GM23338 (cell line): ENCODE data around the gene TRIB2. TPM values are rescaled to one million over a fixed set of nuclear protein-coding genes. Genes with fewer than 3 reads are reported as not detected.

Experiments
- ATAC-seq: fragments of 200-7000 bp; cut with Tn5 transposase; 3 replicates; pipeline ENCODE4 v1.9.1; 2020
- DNase-seq: peaks from one replicate; pipeline ENCODE4 v3.0.0-alpha.2; 2015; ENCODE audit warnings: low spot score
- H2AFZ ChIP-seq: fragments of 200-600 bp; sonication (generic); 2 replicates; pipeline ENCODE4 v1.8.0; 2016; ENCODE audit warnings: antibody characterized with exemption, mild to moderate bottlenecking, moderate library complexity
- H3F3A ChIP-seq: fragments of 200-600 bp; sonication (generic); replicated peaks from 2 replicates; pipeline ENCODE4 v1.8.0; 2017; ENCODE audit warnings: antibody characterized with exemption, mixed run types, low read depth
- H3K27ac ChIP-seq: fragments of 200-600 bp; sonication (generic); 2 replicates; pipeline ENCODE4 v1.6.1; 2016; ENCODE audit warnings: low read depth
- H3K27me3 ChIP-seq: fragments of 200-600 bp; sonication (generic); 2 replicates; pipeline ENCODE4 v1.8.0; 2016; ENCODE audit warnings: mild to moderate bottlenecking, mixed run types, moderate library complexity; ENCODE audit not compliant: insufficient read depth
- H3K36me3 ChIP-seq: fragments of 200-600 bp; sonication (generic); 2 replicates; pipeline ENCODE4 v1.8.0; 2016; ENCODE audit warnings: mild to moderate bottlenecking; ENCODE audit not compliant: insufficient read depth
- H3K4me1 ChIP-seq: fragments of 200-600 bp; sonication (generic); 2 replicates; pipeline ENCODE4 v1.8.0; 2016; ENCODE audit warnings: mild to moderate bottlenecking, moderate library complexity; ENCODE audit not compliant: insufficient read depth
- H3K4me2 ChIP-seq: fragments of 200-600 bp; sonication (generic); 2 replicates; pipeline ENCODE4 v1.7.1; 2017; ENCODE audit warnings: mixed run types
- H3K4me3 ChIP-seq: fragments of 200-600 bp; sonication (generic); 2 replicates; pipeline ENCODE4 v1.6.1; 2016; ENCODE audit warnings: mixed run types
- H3K79me2 ChIP-seq: fragments of 200-600 bp; sonication (generic); replicated peaks from 2 replicates; pipeline ENCODE4 v1.8.0; 2017; ENCODE audit warnings: mild to moderate bottlenecking; ENCODE audit not compliant: insufficient read depth
- H3K9me2 ChIP-seq: fragments of 200-600 bp; sonication (generic); 2 replicates; pipeline ENCODE4 v1.8.0; 2017; ENCODE audit not compliant: insufficient read depth
- H4K20me1 ChIP-seq: fragments of 200-600 bp; sonication (generic); replicated peaks from 2 replicates; pipeline ENCODE4 v1.8.0; 2017; ENCODE audit warnings: mild to moderate bottlenecking; ENCODE audit not compliant: insufficient read depth
- H3K27ac Mint-ChIP-seq: 2 replicates; pipeline ENCODE4 v1.8.0; 2020; ENCODE audit warnings: inconsistent platforms, mild to moderate bottlenecking, moderate library complexity, mixed read lengths
- H3K27me3 Mint-ChIP-seq: 3 replicates; pipeline ENCODE4 v1.8.0; 2022; ENCODE audit warnings: low read depth, mild to moderate bottlenecking, moderate library complexity, mixed read lengths, inconsistent platforms; ENCODE audit not compliant: insufficient read depth, poor library complexity
- H3K36me3 Mint-ChIP-seq: 3 replicates; pipeline ENCODE4 v1.8.0; 2021; ENCODE audit warnings: low read depth, mild to moderate bottlenecking, inconsistent platforms, moderate library complexity, mixed read lengths
- H3K4me1 Mint-ChIP-seq: 3 replicates; pipeline ENCODE4 v1.8.0; 2020; ENCODE audit warnings: mild to moderate bottlenecking, inconsistent platforms, mixed read lengths
- H3K4me3 Mint-ChIP-seq: 3 replicates; pipeline ENCODE4 v1.8.0; 2021; ENCODE audit warnings: moderate library complexity, mild to moderate bottlenecking, inconsistent platforms, mixed read lengths
- H3K9me3 Mint-ChIP-seq: 3 replicates; pipeline ENCODE4 v1.8.0; 2020; ENCODE audit warnings: moderate library complexity, mild to moderate bottlenecking, inconsistent platforms, mixed read lengths
- EZH2 ChIP-seq: fragments of 200-600 bp; sonication (generic); IDR thresholded peaks from one replicate; pipeline ENCODE4 v1.8.0; 2017; ENCODE audit warnings: antibody characterized with exemption, mild to moderate bottlenecking, low read depth; ENCODE audit not compliant: unreplicated experiment
- EZH2phosphoT487 ChIP-seq: fragments of 200-600 bp; sonication (generic); IDR thresholded peaks from one replicate; pipeline ENCODE4 v1.8.1; 2018; ENCODE audit warnings: antibody characterized with exemption; ENCODE audit not compliant: unreplicated experiment
- NANOG ChIP-seq: IDR thresholded peaks from 2 replicates; pipeline ENCODE4 v1.6.1; 2016; ENCODE audit warnings: antibody characterized with exemption, borderline replicate concordance
- ZNF114 ChIP-seq: fragments of 250-450 bp; sonication (Bioruptor Pico); IDR thresholded peaks from 2 replicates; pipeline ENCODE4 v1.5.0; 2020; ENCODE audit warnings: mild to moderate bottlenecking, moderate library complexity
- ZNF331 ChIP-seq: fragments of 250-450 bp; sonication (Bioruptor Pico); IDR thresholded peaks from 2 replicates; pipeline ENCODE4 v1.5.0; 2020; ENCODE audit warnings: low read depth, mild to moderate bottlenecking, moderate library complexity
- polyA plus RNA-seq: library from polyadenylated mRNA; unstranded; fragments of >200 nt; fragmentation: Nextera tagmentation; extraction: Ambion mirVana; gene quantifications from 2 replicates; pipeline ENCODE4 v1.2.1, GENCODE V29; 2016
- total RNA-seq: library from RNA; depleted of rRNA; stranded (reverse); fragments of >200 nt; shearing (Covaris generic); gene quantifications from 2 replicates; pipeline ENCODE4 v1.2.3, GENCODE V29; 2014
- TF ChIP-seq, protein P1 (sequence below): fragments of 250-450 bp; sonication (Bioruptor Pico); IDR thresholded peaks from 2 replicates; pipeline ENCODE4 v1.5.0; 2020; ENCODE audit warnings: mild to moderate bottlenecking, moderate library complexity
- TF ChIP-seq, protein P2 (sequence below): IDR thresholded peaks from 2 replicates; pipeline ENCODE4 v1.6.1; 2016; ENCODE audit warnings: antibody characterized with exemption

The TRIB2 gene
- total and polyA plus RNA-seq, 2 experiments from 2014 or later, result 40.3 to 109 TPM

DNA sequence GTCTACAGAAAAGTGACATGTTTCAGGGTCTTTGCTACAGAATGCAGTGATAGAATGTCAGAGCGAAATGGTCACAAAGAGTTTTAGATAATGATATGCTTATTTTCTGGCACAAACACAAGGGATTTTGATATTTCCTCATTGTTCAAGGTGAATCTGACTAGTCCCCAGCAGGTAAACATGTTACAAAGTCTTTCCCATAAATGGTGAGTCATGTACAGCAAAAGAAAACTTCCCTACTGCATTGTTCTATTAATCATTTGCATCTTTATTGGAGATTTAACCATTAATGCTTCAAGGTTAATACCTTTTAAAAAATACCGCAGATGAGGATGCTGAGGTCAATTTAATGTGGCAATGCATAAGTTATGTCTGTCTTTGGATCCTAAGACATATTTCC lies 19.1 kb upstream of the TRIB2 start (continued):
- TF ChIP-seq, protein P1, sequence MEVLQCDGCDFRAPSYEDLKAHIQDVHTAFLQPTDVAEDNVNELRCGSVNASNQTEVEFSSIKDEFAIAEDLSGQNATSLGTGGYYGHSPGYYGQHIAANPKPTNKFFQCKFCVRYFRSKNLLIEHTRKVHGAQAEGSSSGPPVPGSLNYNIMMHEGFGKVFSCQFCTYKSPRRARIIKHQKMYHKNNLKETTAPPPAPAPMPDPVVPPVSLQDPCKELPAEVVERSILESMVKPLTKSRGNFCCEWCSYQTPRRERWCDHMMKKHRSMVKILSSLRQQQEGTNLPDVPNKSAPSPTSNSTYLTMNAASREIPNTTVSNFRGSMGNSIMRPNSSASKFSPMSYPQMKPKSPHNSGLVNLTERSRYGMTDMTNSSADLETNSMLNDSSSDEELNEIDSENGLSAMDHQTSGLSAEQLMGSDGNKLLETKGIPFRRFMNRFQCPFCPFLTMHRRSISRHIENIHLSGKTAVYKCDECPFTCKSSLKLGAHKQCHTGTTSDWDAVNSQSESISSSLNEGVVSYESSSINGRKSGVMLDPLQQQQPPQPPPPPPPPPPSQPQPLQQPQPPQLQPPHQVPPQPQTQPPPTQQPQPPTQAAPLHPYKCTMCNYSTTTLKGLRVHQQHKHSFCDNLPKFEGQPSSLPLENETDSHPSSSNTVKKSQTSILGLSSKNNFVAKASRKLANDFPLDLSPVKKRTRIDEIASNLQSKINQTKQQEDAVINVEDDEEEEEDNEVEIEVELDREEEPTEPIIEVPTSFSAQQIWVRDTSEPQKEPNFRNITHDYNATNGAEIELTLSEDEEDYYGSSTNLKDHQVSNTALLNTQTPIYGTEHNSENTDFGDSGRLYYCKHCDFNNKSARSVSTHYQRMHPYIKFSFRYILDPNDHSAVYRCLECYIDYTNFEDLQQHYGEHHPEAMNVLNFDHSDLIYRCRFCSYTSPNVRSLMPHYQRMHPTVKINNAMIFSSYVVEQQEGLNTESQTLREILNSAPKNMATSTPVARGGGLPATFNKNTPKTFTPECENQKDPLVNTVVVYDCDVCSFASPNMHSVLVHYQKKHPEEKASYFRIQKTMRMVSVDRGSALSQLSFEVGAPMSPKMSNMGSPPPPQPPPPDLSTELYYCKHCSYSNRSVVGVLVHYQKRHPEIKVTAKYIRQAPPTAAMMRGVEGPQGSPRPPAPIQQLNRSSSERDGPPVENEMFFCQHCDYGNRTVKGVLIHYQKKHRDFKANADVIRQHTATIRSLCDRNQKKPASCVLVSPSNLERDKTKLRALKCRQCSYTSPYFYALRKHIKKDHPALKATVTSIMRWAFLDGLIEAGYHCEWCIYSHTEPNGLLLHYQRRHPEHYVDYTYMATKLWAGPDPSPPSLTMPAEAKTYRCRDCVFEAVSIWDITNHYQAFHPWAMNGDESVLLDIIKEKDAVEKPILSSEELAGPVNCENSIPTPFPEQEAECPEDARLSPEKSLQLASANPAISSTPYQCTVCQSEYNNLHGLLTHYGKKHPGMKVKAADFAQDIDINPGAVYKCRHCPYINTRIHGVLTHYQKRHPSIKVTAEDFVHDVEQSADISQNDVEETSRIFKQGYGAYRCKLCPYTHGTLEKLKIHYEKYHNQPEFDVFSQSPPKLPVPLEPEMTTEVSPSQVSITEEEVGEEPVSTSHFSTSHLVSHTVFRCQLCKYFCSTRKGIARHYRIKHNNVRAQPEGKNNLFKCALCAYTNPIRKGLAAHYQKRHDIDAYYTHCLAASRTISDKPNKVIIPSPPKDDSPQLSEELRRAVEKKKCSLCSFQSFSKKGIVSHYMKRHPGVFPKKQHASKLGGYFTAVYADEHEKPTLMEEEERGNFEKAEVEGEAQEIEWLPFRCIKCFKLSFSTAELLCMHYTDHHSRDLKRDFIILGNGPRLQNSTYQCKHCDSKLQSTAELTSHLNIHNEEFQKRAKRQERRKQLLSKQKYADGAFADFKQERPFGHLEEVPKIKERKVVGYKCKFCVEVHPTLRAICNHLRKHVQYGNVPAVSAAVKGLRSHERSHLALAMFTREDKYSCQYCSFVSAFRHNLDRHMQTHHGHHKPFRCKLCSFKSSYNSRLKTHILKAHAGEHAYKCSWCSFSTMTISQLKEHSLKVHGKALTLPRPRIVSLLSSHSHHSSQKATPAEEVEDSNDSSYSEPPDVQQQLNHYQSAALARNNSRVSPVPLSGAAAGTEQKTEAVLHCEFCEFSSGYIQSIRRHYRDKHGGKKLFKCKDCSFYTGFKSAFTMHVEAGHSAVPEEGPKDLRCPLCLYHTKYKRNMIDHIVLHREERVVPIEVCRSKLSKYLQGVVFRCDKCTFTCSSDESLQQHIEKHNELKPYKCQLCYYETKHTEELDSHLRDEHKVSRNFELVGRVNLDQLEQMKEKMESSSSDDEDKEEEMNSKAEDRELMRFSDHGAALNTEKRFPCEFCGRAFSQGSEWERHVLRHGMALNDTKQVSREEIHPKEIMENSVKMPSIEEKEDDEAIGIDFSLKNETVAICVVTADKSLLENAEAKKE, result no peak
- TF ChIP-seq NANOG (no peak), EZH2phosphoT487 (no peak), ZNF114 (no peak)

GRCh38 chr2:12700989-12701388 lies 15.7 kb upstream of the TRIB2 start:
- DNase-seq (no peak), ATAC-seq (no peak)
- no peak overlapping the region for H2AFZ ChIP-seq
- H3K4me3 ChIP-seq, result no peak overlapping the region
- H3K9me3 Mint-ChIP-seq, result peaks cover 4% of the 10 kb centered on the region; the same call in 2 of the 3 replicates
- H3K4me2 ChIP-seq, result no peak overlapping the region
- no peaks in the 10 kb centered on the region for H3K36me3 ChIP-seq
- no peaks in the 10 kb centered on the region for H3F3A ChIP-seq
- no peaks in the 10 kb centered on the region; the same call in 1 of the 2 replicates for H3K4me1 ChIP-seq
- H4K20me1 ChIP-seq, result no peaks in the 10 kb centered on the region
- no peaks in the 10 kb centered on the region for H3K27me3 ChIP-seq
- peaks cover 15% of the 10 kb centered on the region for H3K4me1 Mint-ChIP-seq
- no peak overlapping the region for H3K4me3 Mint-ChIP-seq
- H3K27ac Mint-ChIP-seq, result no peak overlapping the region
- H3K9me2 ChIP-seq, result no peaks in the 10 kb centered on the region
- no peak overlapping the region for H3K27ac ChIP-seq
- peaks cover 3% of the 10 kb centered on the region; the same call in 1 of the 3 replicates for H3K36me3 Mint-ChIP-seq
- H3K27me3 Mint-ChIP-seq, result no peaks in the 10 kb centered on the region
- no peaks in the 10 kb centered on the region for H3K79me2 ChIP-seq
- TF ChIP-seq ZNF114, result no peak
- TF ChIP-seq, protein P2, sequence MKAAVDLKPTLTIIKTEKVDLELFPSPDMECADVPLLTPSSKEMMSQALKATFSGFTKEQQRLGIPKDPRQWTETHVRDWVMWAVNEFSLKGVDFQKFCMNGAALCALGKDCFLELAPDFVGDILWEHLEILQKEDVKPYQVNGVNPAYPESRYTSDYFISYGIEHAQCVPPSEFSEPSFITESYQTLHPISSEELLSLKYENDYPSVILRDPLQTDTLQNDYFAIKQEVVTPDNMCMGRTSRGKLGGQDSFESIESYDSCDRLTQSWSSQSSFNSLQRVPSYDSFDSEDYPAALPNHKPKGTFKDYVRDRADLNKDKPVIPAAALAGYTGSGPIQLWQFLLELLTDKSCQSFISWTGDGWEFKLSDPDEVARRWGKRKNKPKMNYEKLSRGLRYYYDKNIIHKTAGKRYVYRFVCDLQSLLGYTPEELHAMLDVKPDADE, result no peak
- no peak for TF ChIP-seq EZH2
- no peak for TF ChIP-seq ZNF331 (CRISPR knock-in tag)
- TF ChIP-seq EZH2phosphoT487, result no peak
- TF ChIP-seq, protein P1, result no peak
